ENCODE measurements around the gene SAMD13.

- TF ChIP-seq CEBPB (IDR thresholded peaks at IDR 0.05) (no peak), MAX (IDR thresholded peaks at IDR 0.05) (no peak), TAF1 (IDR thresholded peaks at IDR 0.05; ENCODE audit: low read depth) (no peak), EP300 (IDR thresholded peaks at IDR 0.05; ENCODE audit: borderline replicate concordance) (no peak), NFIC (IDR thresholded peaks at IDR 0.05) (no peak), FOXM1 (IDR thresholded peaks at IDR 0.05; ENCODE audit: borderline replicate concordance, low read depth) (no peak), REST (IDR thresholded peaks at IDR 0.05; ENCODE audit: low read depth) (no peak), CREB1 (IDR thresholded peaks at IDR 0.05; ENCODE audit: low read depth) (no peak), EGR1 (IDR thresholded peaks at IDR 0.05) (no peak)
- TF ChIP-seq, protein P1, sequence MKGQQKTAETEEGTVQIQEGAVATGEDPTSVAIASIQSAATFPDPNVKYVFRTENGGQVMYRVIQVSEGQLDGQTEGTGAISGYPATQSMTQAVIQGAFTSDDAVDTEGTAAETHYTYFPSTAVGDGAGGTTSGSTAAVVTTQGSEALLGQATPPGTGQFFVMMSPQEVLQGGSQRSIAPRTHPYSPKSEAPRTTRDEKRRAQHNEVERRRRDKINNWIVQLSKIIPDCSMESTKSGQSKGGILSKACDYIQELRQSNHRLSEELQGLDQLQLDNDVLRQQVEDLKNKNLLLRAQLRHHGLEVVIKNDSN (IDR thresholded peaks at IDR 0.05), result no peak
Observed at GRCh38 chr1:84355556-84355955, 54.0 kb downstream of the SAMD13 start.

Data from Ishikawa (cell line).